Pulmonary artery endothelial cell (primary cell): Measurements from ENCODE around the gene TMCO2. TPM values are rescaled to one million over a fixed set of nuclear protein-coding genes. Genes with fewer than 3 reads are reported as not detected.
A peak's percentile ranks its signal among the peaks of the same experiment; 100 is the strongest.

Source experiments
- DNase-seq: peaks from one replicate; pipeline ENCODE4 v3.0.0-alpha.2; 2011; ENCODE audit warnings: low read depth, low spot score
- total RNA-seq: library from RNA; depleted of rRNA; stranded (reverse); fragments of >200 nt; gene quantifications from 2 replicates; pipeline ENCODE4 v1.2.3, GENCODE V29; 2014

The TMCO2 gene
- total RNA-seq, 1 donor from 2014 or later, result not detected

- peak; percentile 94 for DNase-seq
Measured at GRCh38 chr1:40257688-40258444, 10.1 kb downstream of the TMCO2 start, which contains the start of gene ZMPSTE24. TSS of gene ZMPSTE24 (plus strand) at chr1:40258236. CDS start at chr1:40258272, 36 bp downstream.

GRCh38 chr1:40258445-40258769, 10.7 kb downstream of the TMCO2 start:
- DNase-seq, result no peak

- no peak for DNase-seq
Measured at GRCh38 chr1:40264354-40264781, 16.6 kb downstream of the TMCO2 start.

GRCh38 chr1:40265298-40265697, 17.6 kb downstream of the TMCO2 start:
- DNase-seq, result no peak

GRCh38 chr1:40265919-40266318, 18.2 kb downstream of the TMCO2 start:
- no peak for DNase-seq

- no peak for DNase-seq
Measured at GRCh38 chr1:40266786-40267535, 19.2 kb downstream of the TMCO2 start.

- peak; percentile 54 for DNase-seq
Measured at GRCh38 chr1:40267767-40268187, 20.0 kb downstream of the TMCO2 start.

- no peak for DNase-seq
Measured at GRCh38 chr1:40268211-40268610, 20.5 kb downstream of the TMCO2 start.

- no peak for DNase-seq
Measured at GRCh38 chr1:40270152-40270834, 22.6 kb downstream of the TMCO2 start.

GRCh38 chr1:40272653-40273213, 25.0 kb downstream of the TMCO2 start:
- no peak for DNase-seq

- no peak for DNase-seq
Measured at GRCh38 chr1:40273547-40274166, 25.9 kb downstream of the TMCO2 start.

- no peak for DNase-seq
Measured at GRCh38 chr1:40274331-40274730, 26.6 kb downstream of the TMCO2 start.

GRCh38 chr1:40276122-40276521, 28.4 kb downstream of the TMCO2 start:
- no peak for DNase-seq

GRCh38 chr1:40281853-40282252, 34.1 kb downstream of the TMCO2 start:
- no peak for DNase-seq

- DNase-seq, result no peak
Measured at GRCh38 chr1:40291293-40291692, 43.6 kb downstream of the TMCO2 start.

- no peak for DNase-seq
Measured at GRCh38 chr1:40299366-40300248, 51.9 kb downstream of the TMCO2 start.

- no peak for DNase-seq
Measured at GRCh38 chr1:40300249-40300567, 52.5 kb downstream of the TMCO2 start.

GRCh38 chr1:40300651-40301050, 52.9 kb downstream of the TMCO2 start:
- DNase-seq, result no peak

GRCh38 chr1:40301066-40301465, 53.3 kb downstream of the TMCO2 start:
- DNase-seq, result no peak
